ENCODE data around the gene RAD1. TPM values are rescaled to one million over a fixed set of nuclear protein-coding genes. Genes with fewer than 3 reads are reported as not detected.

The RAD1 gene
- total RNA-seq, 1 experiment from 2014 or later, result 24.8 TPM

GRCh38 chr5:34866989-34867471 lies 48.3 kb downstream of the RAD1 start:
- Histone ChIP-seq H3K9me3 (ENCODE audit: control insufficient read depth in 1 of 2, insufficient read depth in 1 of 2, low read depth in 1 of 2, low read length in 2 of 2) (no peaks in the 10 kb centered on the region), H3K4me3 (replicated peaks in 1 of 2; ENCODE audit: low read depth in 1 of 2, low read length in 2 of 2) (no peak overlapping the region), H3K36me3 (ENCODE audit: control insufficient read depth in 1 of 2, insufficient read depth in 2 of 2, low read length in 2 of 2) (no peaks in the 10 kb centered on the region), H3K4me1 (ENCODE audit: control insufficient read depth in 1 of 2, insufficient read depth in 2 of 2, low read length in 2 of 2) (no peaks in the 10 kb centered on the region), H3K9me2 (ENCODE audit: insufficient read depth) (no peaks in the 10 kb centered on the region), H2AFZ (ENCODE audit: low read depth, low read length, poor library complexity, severe bottlenecking) (no peak overlapping the region), H3K4me2 (ENCODE audit: low read length) (no peak overlapping the region), H3K79me2 (ENCODE audit: insufficient read depth, low read length) (no peaks in the 10 kb centered on the region), H4K20me1 (ENCODE audit: insufficient read depth) (no peaks in the 10 kb centered on the region), H3K27me3 (ENCODE audit: insufficient read depth, low read length) (no peaks in the 10 kb centered on the region), H3K9ac (ENCODE audit: low read length) (no peak overlapping the region), H3K27ac (ENCODE audit: low read depth, low read length) (no peak overlapping the region)
- BruUV-seq (replicated peaks), result no TSS peak
- TF ChIP-seq ELF1 (IDR thresholded peaks at IDR 0.05; ENCODE audit: borderline replicate concordance, low read depth) (no peak), REST (IDR thresholded peaks at IDR 0.05; ENCODE audit: low read depth) (no peak), TCF7L2 (IDR thresholded peaks at IDR 0.05; ENCODE audit: borderline replicate concordance, extremely low read depth, insufficient read depth, insufficient read length) (no peak), ATF3 (IDR thresholded peaks at IDR 0.05) (no peak), SRF (IDR thresholded peaks at IDR 0.05; ENCODE audit: low read depth) (no peak), JUND (IDR thresholded peaks at IDR 0.05) (no peak), POLR2AphosphoS5 (IDR thresholded peaks at IDR 0.05; ENCODE audit: low read depth, low read length) (no peak), ZBTB33 (IDR thresholded peaks at IDR 0.05; ENCODE audit: extremely low read depth, insufficient replicate concordance, low read length) (no peak), ZFX (IDR thresholded peaks at IDR 0.05) (no peak), EZH2 (IDR thresholded peaks at IDR 0.05) (no peak), SP1 (IDR thresholded peaks at IDR 0.05; ENCODE audit: low read depth) (no peak), CBX3 (IDR thresholded peaks at IDR 0.05; ENCODE audit: low read depth) (no peak), ZNF274 (IDR thresholded peaks at IDR 0.05; ENCODE audit: low read depth, low read length) (no peak), YY1 (IDR thresholded peaks at IDR 0.05; ENCODE audit: extremely low read depth, insufficient replicate concordance, low read depth, low read length) (no peak), RAD21 (IDR thresholded peaks at IDR 0.05; ENCODE audit: low read depth) (no peak)
- ChIA-PET CTCF (no interaction called here), POLR2A (no interaction called here), RAD21 (ENCODE audit: low non-redundant PET in 1 of 2, low total read pairs in 2 of 2, uncharacterized antibody in 2 of 2, unreplicated experiment in 2 of 2) (no interaction called here)
- intact Hi-C loops (cut with micrococcal nuclease), result no loop called here
- ATAC-seq, result no peak
- no peak for DNase-seq (ENCODE audit: low read depth, low spot score)

All from HCT116 (cell line).